ENCODE measurements around the gene RPL28.
A peak's percentile ranks its signal among the peaks of the same experiment; 100 is the strongest.
"Not testable (repeated sequence)": the region's sequence is repeated elsewhere in the genome, so short reads cannot be mapped to it uniquely, and the experiment has no call there.

RPL28 gene

GRCh38 chr19:55433292-55433691, 47.6 kb downstream of the RPL28 start:
- no peak for DNase-seq

DNA sequence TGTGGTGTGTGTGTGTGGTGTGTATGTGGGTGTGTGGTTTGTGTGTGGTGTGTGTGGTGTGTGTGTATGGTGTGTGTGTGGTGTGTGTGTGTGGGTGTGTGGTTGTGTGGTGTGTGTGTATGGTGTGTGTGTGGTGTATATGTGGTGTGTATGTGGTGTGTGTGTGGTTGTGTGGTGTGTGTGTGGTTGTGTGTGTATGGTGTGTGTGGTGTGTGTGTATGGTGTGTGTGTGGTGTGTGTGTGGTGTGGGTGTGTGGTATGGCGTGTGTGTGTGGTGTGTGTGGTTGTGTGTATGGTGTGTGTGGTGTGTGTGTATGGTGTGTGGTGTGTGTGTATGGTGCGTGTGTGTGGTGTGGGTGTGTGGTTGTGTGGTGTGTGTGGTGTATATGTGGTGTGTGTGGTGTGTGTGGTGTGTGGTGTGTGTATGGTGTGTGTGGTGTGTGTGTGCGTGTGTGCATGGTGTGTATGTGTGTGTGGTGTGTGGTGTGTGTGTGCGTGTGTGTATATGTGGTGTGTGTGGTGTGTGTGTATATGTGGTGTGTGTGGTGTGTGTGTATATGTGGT, 48.7 kb downstream of the RPL28 start:
- no peak for DNase-seq

DNA sequence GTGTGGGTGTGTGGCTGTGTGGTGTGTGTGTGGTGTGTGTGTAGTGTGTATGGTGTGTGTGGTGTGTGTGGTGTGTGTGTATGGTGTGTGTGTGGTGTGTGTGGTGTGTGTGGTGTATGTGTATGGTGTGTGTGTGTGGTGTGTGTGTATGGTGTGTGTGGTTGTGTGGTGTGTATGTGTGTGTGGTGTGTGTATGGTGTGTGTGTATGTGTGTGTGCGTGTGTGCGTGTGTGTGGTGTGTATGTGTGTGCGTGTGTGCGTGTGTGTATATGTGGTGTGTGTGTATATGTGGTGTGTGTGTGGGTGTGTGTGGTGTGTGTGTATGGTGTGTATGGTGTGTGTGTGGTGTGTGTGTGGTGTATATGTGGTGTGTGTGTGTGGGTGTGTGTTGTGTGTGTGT, 49.3 kb downstream of the RPL28 start:
- DNase-seq = no peak

- no peak for DNase-seq
Measured at GRCh38 chr19:55436847-55437246, 51.1 kb downstream of the RPL28 start.

- no peak for DNase-seq
Measured at GRCh38 chr19:55437410-55437809, 51.7 kb downstream of the RPL28 start.

DNA sequence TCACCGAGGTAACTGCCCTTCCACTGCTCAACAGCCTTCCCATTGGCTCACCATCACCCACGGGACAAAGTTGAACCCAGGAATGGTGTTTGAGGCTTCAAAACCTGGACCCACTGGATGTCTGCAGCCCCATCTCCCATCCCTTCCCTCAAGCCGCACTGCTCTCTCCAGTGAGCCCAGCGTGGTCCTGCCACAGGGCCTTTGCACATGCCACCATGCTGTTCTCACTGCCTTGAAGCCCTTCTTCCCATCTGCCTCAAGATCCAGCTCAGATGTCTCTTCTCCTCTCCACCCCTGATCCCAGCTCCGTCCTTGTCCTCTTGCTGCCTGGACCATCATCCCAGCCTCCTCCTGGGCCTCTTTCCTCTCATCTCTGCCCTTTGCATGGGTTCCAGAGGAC, 53.3 kb downstream of the RPL28 start:
- no peak for DNase-seq

DNA sequence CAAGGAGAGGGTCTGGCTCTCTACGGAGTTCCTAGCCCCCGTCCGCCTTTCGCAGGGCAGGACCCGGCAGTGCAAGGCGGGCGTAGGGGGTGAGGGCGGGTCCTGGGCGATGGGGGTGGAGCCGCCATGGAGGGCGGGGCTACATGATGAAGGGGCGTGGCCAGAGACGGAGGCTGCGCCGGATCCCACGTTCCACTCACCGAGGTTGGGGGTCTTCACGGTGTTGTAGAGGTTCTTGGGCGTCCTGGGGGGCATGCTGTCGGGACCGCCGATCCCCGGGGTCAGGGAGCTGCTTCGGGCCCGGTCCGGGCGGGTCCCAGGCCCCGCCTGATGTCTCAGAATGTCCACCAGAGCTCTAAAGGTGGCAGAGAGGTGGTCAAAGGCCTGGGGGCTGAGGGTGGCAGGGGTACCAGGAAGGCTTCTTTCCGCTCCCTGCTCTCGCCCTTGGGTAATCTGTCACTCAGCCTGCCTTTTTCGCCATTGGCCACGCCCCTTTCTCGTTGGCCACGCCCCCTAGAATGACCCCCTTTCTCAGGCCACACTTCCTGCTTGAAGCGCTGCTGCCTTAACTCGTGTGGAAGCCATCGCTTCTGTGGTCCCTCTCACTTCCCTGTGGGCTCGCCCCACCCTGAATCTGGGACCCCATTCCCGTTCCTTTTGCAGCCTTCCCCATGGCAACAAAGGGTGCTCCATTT, 54.8 kb downstream of the RPL28 start:
- no peak for DNase-seq

DNA sequence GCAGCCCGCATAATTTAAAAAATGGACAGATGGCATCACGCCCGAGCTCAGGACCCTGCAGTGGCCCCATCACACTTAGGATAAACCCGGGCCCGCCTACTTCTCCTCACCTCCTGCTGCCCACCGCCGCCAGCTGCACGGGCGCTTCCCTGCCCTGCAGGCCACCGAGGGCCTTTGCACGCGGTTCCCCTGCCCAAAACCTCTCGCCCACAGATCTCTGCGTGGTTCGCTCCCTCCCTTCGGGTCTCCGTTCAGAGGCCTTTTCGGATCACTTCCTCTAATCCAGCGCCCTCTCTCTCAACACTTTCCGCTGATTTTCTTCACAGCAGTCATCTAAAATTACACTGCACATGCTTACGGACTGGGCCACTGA, 55.6 kb downstream of the RPL28 start:
- no peak for DNase-seq

GRCh38 chr19:55441692-55442321, 56.1 kb downstream of the RPL28 start:
- no peak for DNase-seq

GRCh38 chr19:55442372-55442961, 56.7 kb downstream of the RPL28 start:
- DNase-seq = no peak

- no peak for DNase-seq
Measured at GRCh38 chr19:55443045-55443823, 57.5 kb downstream of the RPL28 start, which contains the start of gene SHISA7. SHISA7 (minus strand) TSS chr19:55443300; CDS start chr19:55442863, 437 bp downstream.

GRCh38 chr19:55443824-55444480, 58.2 kb downstream of the RPL28 start:
- DNase-seq = no peak

- no peak for DNase-seq
Measured at GRCh38 chr19:55444646-55445045, 58.9 kb downstream of the RPL28 start.

GRCh38 chr19:55446060-55446459, 60.3 kb downstream of the RPL28 start:
- DNase-seq = no peak

- DNase-seq = peak; percentile 45
Measured at GRCh38 chr19:55447421-55448174, 61.9 kb downstream of the RPL28 start.

DNA sequence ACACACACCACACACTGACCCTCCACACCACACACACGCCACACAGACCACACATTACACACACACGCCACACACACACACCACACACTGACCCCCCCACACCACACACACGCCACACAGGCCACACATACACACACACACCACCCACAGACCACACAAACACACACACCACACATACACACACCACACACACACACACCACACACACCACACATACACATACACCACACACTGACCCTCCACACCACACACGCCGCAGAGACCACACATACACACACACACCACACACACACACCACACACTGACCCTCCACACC, 62.4 kb downstream of the RPL28 start:
- DNase-seq = not testable (repeated sequence)

DNA sequence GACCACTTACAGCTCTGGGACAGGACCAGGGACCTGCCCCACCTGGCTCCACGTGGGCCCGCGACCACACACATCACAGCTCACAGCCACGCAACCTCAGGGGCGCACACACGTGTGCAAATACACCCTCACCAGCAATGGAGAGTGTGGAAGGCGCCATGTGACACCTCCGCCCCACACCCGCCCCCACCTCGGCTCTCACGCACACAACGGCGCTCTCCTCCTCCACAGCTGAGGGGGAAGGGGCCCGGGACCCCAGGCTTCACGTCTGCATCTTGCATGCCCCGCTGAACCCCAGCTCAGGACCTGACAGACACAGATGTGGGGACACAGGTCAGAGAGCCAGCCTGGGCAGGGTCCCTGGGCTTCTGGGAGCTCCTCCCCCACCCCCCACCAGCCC, 63.7 kb downstream of the RPL28 start:
- DNase-seq = no peak

GRCh38 chr19:55451163-55451964, 65.6 kb downstream of the RPL28 start:
- DNase-seq = no peak

DNA sequence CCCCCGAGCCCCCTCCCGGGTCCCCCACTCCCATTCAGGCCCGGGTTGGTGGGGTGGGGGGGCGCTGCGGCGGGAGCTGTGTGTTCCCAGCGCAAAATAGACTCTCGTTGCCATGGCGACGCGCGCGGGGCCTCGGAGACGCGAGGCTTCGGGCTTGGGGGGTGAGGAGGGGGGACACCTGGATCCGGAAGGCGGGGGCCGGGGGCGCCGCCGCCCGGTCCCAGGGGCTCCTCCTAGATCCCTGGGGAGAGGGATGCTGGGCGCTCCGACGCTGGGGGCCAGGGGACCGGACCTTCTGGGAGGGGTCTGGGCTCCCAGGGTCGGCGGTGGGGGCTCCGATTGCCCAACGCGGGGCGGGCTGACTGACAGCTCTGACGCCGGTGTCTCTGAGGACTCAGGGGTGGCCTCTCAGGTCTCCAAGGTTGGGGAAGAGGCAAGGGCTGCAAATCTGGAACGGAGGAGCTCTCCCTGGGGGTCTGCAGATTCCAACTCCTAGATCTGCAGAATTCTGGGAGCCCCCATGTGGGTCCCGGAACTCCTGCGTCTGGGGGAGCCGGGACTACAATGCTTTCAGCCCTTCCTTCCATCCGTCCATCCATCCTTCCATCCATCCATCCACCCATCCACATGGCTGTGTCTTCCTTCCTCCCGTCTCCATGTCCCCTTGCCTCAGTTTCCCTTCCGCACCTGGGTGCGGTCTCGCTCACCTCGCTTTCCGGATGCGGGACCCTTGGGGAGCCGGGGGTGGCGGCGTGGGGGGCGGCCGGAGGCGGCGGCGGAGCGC, 66.4 kb downstream of the RPL28 start:
- DNase-seq = no peak
